HCT116 (cell line): ENCODE results near the gene SPATA45. TPM values are rescaled to one million over a fixed set of nuclear protein-coding genes. Genes with fewer than 3 reads are reported as not detected.

Experiments
- ATAC-seq: fragments of 200-7000 bp; cut with Tn5 transposase; 2 replicates; pipeline ENCODE4 v1.9.1; 2020; ENCODE audit warnings: mild to moderate bottlenecking, moderate library complexity
- BruUV-seq: library from RNA; stranded (reverse); fragments of 400-500 nt; replicated peaks from 2 replicates; lab custom pipeline; 2021; lab: Mats Ljungman, UMichigan
- CTCF ChIA-PET: fragments of 300-600 bp; sonication (Branson Sonifier 250); formaldehyde crosslinking; loops from one replicate; lab custom pipeline; 2021; ENCODE audit warnings: antibody characterized with exemption; lab: Charles Lee
- POLR2A ChIA-PET: fragments of 300-600, 350-600 bp; sonication (Branson Sonifier 250); formaldehyde crosslinking; loops from one replicate; lab custom pipeline; 2021; ENCODE audit warnings: antibody characterized with exemption; lab: Charles Lee
- RAD21 ChIA-PET, 2 experiments: fragments of 300-600 bp; sonication (Branson Sonifier 250); formaldehyde crosslinking; loops; one replicate each; lab custom pipeline; 2023; ENCODE audit warnings: low total read pairs in 2 of 2; ENCODE audit not compliant: uncharacterized antibody in 2 of 2, unreplicated experiment in 2 of 2, low non-redundant PET in 1 of 2; lab: Charles Lee
- DNase-seq: peaks from one replicate; pipeline ENCODE4 v3.0.0-alpha.2; 2010; ENCODE audit warnings: low read depth, low spot score
- H2AFZ ChIP-seq: fragments of 200-600 bp; shearing (Covaris generic), sonication (generic); 2 replicates; pipeline ENCODE4 v1.6.1; 2017; ENCODE audit warnings: low read depth, mixed run types, mixed read lengths, antibody characterized with exemption, low read length; ENCODE audit not compliant: poor library complexity, severe bottlenecking
- H3K27ac ChIP-seq: 2 replicates; pipeline ENCODE4 v1.5.1; 2012; ENCODE audit warnings: low read depth, low read length
- H3K27me3 ChIP-seq: fragments of 200-600 bp; sonication (generic); 2 replicates; pipeline ENCODE4 v1.6.1; 2016; ENCODE audit warnings: mixed run types, low read length, mixed read lengths; ENCODE audit not compliant: insufficient read depth
- H3K36me3 ChIP-seq, 2 experiments: fragments of 200-500 bp in 1 of 2; fragments of 200-600 bp in 1 of 2; sonication (Bioruptor generic) in 1 of 2; sonication (generic) in 1 of 2; 2 replicates each; pipeline versions ENCODE4 v1.5.1 to v1.6.1; 2014 to 2016; ENCODE audit warnings: low read length in 2 of 2, inconsistent platforms in 1 of 2, mixed read lengths in 1 of 2, mixed run types in 1 of 2; ENCODE audit not compliant: insufficient read depth in 2 of 2, control insufficient read depth in 1 of 2
- H3K4me1 ChIP-seq, 2 experiments: fragments of 200-600 bp in 1 of 2; sonication (generic) in 1 of 2; 2 replicates each; pipeline versions ENCODE4 v1.5.1 to v1.6.1; 2012 to 2017; ENCODE audit warnings: low read length in 2 of 2, inconsistent platforms in 1 of 2, mild to moderate bottlenecking in 1 of 2, mixed read lengths in 1 of 2, mixed run types in 1 of 2, moderate library complexity in 1 of 2; ENCODE audit not compliant: insufficient read depth in 2 of 2, control insufficient read depth in 1 of 2
- H3K4me2 ChIP-seq: fragments of 200-600 bp; sonication (generic); 2 replicates; pipeline ENCODE4 v1.6.1; 2017; ENCODE audit warnings: mixed run types, low read length, mixed read lengths
- H3K4me3 ChIP-seq, 2 experiments: fragments of 200-600 bp in 1 of 2; sonication (generic) in 1 of 2; replicated peaks in 1 of 2; 2 replicates each; pipeline ENCODE4 v1.5.1; 2011 to 2016; ENCODE audit warnings: low read length in 2 of 2, control low read depth in 1 of 2, low read depth in 1 of 2, mild to moderate bottlenecking in 1 of 2, mixed read lengths in 1 of 2, mixed run types in 1 of 2
- H3K79me2 ChIP-seq: fragments of 200-600 bp; sonication (generic); 2 replicates; pipeline ENCODE4 v1.6.1; 2017; ENCODE audit warnings: mild to moderate bottlenecking, mixed run types, low read length, moderate library complexity, mixed read lengths; ENCODE audit not compliant: insufficient read depth
- H3K9ac ChIP-seq: fragments of 200-600 bp; sonication (generic); 2 replicates; pipeline ENCODE4 v1.6.1; 2016; ENCODE audit warnings: low read length, mixed read lengths
- H3K9me2 ChIP-seq: fragments of 200-600 bp; sonication (generic), shearing (Covaris generic); 2 replicates; pipeline ENCODE4 v1.6.1; 2017; ENCODE audit warnings: mixed run types, mild to moderate bottlenecking, moderate library complexity; ENCODE audit not compliant: insufficient read depth
- H3K9me3 ChIP-seq, 2 experiments: fragments of 200-500 bp in 1 of 2; fragments of 200-600 bp in 1 of 2; sonication (Bioruptor generic) in 1 of 2; sonication (generic) in 1 of 2; 2 replicates each; pipeline ENCODE4 v1.6.1; 2014 to 2017; ENCODE audit warnings: low read length in 2 of 2, mixed read lengths in 2 of 2, inconsistent platforms in 1 of 2, low read depth in 1 of 2, mild to moderate bottlenecking in 1 of 2, mixed run types in 1 of 2, moderate library complexity in 1 of 2; ENCODE audit not compliant: control insufficient read depth in 1 of 2, insufficient read depth in 1 of 2
- H4K20me1 ChIP-seq: fragments of 200-600 bp; sonication (generic), shearing (Covaris generic); 2 replicates; pipeline ENCODE4 v1.6.1; 2017; ENCODE audit warnings: mixed run types, mild to moderate bottlenecking, moderate library complexity; ENCODE audit not compliant: insufficient read depth
- EZH2 ChIP-seq: fragments of 200-600 bp; sonication (generic); IDR thresholded peaks from 2 replicates; pipeline ENCODE4 v1.6.1; 2017; ENCODE audit warnings: antibody characterized with exemption, mixed run types
- FOSL1 ChIP-seq: IDR thresholded peaks from 2 replicates; pipeline ENCODE4 v1.6.1; 2012; ENCODE audit warnings: low read depth
- YY1 ChIP-seq: IDR thresholded peaks from 2 replicates; pipeline ENCODE4 v1.6.1; 2011; ENCODE audit warnings: low read length, low read depth, moderate library complexity, mild to moderate bottlenecking; ENCODE audit not compliant: insufficient replicate concordance; ENCODE audit errors: extremely low read depth
- intact Hi-C: fragments of 100-400 bp; cut with micrococcal nuclease; formaldehyde crosslinking; loops from 2 replicates; pipeline ENCODE4 v1.10.0; 2022
- total RNA-seq: library from RNA; stranded (reverse); gene quantifications from one replicate; pipeline ENCODE4 v1.2.1, GENCODE V29; 2021; ENCODE audit not compliant: unreplicated experiment
- TF ChIP-seq, protein P1 (sequence below): IDR thresholded peaks from 2 replicates; pipeline ENCODE4 v1.6.1; 2012; ENCODE audit warnings: low read depth

SPATA45 gene
- total RNA-seq, 1 experiment from 2014 or later, result not detected

DNA sequence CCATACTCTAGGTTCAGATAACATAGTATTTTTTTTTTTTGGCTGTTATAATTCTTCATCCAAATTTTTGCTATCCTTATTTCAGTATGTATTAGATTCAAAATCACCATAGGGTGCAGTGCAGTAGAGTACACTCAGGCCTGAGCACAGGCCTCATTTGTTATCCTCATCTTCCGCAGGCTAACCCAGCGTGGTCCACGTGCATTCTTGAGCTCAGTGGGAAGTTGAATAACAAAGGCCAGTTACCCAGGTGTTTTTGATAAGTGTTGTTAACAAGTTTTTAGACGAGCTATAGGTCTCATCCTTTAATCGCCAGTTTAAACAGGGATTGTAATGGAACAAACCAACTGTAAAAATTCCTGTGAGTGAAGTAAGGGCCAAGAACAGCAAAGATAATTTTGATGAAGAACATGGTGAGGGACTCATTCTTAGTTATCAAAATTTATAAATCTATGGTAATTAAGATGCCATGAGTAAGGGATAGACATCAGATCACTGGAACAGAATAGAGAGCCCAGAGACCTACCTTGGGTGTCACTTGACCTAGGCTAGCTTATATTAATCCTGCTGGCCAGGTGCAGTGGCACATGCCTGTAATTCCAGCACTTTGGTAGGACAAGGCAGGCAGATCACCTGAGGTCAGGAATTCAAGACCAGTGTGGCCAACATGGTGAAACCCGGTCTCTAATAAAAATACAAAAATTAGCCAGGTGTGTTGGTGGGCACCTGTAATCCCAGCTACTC, 32.7 kb upstream of the SPATA45 start:
- ChIA-PET POLR2A (no interaction called here), CTCF (no interaction called here), RAD21 (no interaction called here)
- TF ChIP-seq, protein P1, sequence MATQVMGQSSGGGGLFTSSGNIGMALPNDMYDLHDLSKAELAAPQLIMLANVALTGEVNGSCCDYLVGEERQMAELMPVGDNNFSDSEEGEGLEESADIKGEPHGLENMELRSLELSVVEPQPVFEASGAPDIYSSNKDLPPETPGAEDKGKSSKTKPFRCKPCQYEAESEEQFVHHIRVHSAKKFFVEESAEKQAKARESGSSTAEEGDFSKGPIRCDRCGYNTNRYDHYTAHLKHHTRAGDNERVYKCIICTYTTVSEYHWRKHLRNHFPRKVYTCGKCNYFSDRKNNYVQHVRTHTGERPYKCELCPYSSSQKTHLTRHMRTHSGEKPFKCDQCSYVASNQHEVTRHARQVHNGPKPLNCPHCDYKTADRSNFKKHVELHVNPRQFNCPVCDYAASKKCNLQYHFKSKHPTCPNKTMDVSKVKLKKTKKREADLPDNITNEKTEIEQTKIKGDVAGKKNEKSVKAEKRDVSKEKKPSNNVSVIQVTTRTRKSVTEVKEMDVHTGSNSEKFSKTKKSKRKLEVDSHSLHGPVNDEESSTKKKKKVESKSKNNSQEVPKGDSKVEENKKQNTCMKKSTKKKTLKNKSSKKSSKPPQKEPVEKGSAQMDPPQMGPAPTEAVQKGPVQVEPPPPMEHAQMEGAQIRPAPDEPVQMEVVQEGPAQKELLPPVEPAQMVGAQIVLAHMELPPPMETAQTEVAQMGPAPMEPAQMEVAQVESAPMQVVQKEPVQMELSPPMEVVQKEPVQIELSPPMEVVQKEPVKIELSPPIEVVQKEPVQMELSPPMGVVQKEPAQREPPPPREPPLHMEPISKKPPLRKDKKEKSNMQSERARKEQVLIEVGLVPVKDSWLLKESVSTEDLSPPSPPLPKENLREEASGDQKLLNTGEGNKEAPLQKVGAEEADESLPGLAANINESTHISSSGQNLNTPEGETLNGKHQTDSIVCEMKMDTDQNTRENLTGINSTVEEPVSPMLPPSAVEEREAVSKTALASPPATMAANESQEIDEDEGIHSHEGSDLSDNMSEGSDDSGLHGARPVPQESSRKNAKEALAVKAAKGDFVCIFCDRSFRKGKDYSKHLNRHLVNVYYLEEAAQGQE, result no peak
- TF ChIP-seq EZH2, result no peak
- no peak for TF ChIP-seq YY1
- no peak for TF ChIP-seq FOSL1
- H3K4me3 ChIP-seq, result no peak overlapping the region
- H4K20me1 ChIP-seq, result no peaks in the 10 kb centered on the region
- H3K79me2 ChIP-seq, result peaks cover 2% of the 10 kb centered on the region; the same call in 1 of the 2 replicates
- H2AFZ ChIP-seq, result no peak overlapping the region
- H3K4me2 ChIP-seq, result no peak overlapping the region
- intact Hi-C loops, result no loop called here
- BruUV-seq, result no TSS peak
- DNase-seq (no peak), ATAC-seq (no peak)
- no peaks in the 10 kb centered on the region for H3K27me3 ChIP-seq
- no peaks in the 10 kb centered on the region for H3K9me2 ChIP-seq
- H3K27ac ChIP-seq, result no peak overlapping the region
- H3K36me3 ChIP-seq, result peaks cover 26 to 29% of the 10 kb centered on the region in 2 experiments
- H3K9ac ChIP-seq, result no peak overlapping the region
- H3K4me1 ChIP-seq, result no peaks in the 10 kb centered on the region
- H3K9me3 ChIP-seq, result no peaks in the 10 kb centered on the region
